Measurements from ENCODE around the gene POLH.

POLH gene

DNA sequence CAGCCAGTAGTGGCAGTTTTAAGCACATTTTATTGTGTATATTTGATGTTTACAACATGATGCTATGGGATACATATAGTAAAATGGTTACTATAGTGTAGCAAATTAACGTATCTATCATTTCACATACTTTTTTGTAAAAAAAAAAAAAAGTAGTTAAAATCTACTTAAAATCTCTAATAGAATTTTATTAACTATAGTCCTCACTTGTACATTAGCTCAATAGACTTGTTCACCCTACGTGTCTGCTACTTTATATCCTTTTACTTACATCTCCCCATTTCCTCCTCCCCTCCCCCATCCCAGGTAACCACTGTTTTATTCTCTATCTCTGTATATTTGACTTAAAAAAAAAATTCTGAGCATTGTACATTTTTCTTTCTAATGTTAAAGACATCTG, 30.0 kb downstream of the POLH start:
- no peak for DNase-seq (ENCODE audit: low spot score)

DNA sequence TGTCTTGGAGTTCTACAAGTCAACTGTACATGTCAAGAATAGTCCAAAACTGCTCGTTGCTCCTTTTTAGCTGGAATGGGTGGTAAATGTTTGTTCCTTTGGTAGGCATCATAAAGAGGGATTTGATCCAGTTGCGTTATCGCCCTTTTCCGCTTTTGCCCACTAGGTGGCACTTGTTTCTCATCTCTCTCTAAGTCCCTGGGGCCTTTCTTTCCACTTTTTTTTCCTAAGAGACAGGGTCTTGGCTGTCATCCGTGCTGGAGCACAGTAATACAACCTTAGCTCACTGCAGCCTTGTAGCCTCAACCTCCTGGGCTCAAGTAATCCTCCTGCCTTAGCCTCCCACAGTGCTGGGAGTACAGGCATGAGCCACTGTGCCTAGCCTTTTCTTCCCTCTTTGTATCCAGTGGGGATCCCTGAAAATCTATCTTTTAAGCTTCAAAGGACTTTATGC, 32.4 kb downstream of the POLH start:
- DNase-seq (ENCODE audit: low spot score) = peak; percentile 68

DNA sequence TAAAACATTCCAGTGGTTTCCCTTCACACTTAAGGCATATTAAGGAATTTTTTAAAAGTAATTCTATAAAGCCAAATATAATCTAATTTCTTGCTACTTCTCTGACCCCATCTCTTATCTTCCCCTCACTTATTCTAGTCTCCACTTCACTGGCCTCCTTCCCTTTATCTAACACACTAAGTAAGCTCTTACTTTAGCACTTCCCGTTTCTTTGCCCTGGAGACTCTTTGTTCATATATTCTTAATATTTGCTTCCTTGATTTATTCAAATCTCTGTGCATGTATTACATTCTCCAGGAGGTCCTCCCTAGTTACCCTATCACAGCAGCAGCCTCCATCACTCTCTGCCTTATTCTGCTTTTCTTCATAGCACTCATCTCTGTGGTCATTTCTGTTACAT, 32.8 kb downstream of the POLH start:
- DNase-seq (ENCODE audit: low spot score) = no peak

DNA sequence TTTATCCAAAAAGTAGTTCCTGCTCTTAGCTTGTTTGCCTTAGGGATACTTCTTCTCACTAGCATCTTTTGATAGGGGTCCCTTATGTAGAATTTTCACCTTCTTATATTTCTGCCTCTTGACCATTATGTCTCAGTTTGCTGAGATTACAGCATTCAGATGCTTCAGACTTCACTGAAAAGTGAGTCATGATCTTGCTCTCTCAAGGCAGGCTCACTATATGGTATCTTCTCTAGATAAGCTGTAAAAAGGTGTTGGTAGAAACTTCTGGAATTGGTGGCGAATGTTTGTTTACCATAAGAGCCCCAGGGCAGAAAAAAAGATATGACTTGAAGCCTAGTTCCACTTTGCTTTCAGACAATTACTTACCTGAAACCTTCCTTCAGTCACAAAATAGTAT, 33.4 kb downstream of the POLH start:
- DNase-seq (ENCODE audit: low spot score) = no peak

DNA sequence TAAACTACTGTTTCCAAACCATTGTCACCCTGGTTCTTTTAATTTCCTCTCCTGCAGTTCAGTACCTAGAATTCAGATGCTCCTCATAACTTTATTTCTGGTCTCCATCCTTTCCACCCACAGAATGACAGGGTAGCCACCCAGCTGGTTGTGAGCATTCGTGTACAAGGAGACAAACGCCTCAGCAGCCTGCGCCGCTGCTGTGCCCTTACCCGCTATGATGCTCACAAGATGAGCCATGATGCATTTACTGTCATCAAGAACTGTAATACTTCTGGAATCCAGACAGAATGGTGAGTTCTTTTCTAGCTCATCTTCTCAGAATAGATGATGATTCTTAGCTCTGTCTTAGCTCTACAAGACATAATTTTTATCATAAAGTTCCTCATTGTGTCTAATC, 34.4 kb downstream of the POLH start:
- no peak for DNase-seq (ENCODE audit: low spot score)

DNA sequence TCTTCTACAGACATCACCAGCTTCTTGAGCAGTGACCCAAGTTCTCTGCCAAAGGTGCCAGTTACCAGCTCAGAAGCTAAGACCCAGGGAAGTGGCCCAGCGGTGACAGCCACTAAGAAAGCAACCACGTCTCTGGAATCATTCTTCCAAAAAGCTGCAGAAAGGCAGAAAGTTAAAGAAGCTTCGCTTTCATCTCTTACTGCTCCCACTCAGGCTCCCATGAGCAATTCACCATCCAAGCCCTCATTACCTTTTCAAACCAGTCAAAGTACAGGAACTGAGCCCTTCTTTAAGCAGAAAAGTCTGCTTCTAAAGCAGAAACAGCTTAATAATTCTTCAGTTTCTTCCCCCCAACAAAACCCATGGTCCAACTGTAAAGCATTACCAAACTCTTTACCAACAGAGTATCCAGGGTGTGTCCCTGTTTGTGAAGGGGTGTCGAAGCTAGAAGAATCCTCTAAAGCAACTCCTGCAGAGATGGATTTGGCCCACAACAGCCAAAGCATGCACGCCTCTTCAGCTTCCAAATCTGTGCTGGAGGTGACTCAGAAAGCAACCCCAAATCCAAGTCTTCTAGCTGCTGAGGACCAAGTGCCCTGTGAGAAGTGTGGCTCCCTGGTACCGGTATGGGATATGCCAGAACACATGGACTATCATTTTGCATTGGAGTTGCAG, 37.9 kb downstream of the POLH start:
- DNase-seq (ENCODE audit: low spot score) = no peak

DNA sequence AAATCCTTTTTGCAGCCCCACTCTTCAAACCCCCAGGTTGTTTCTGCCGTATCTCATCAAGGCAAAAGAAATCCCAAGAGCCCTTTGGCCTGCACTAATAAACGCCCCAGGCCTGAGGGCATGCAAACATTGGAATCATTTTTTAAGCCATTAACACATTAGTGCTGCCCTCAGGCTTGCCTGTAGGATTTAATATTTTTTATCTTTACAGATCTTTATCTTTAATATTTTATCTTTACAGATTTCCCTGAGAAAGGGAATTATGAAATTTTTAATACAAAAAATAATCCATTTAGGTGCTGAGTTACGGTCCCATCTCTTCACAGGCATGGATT, 38.4 kb downstream of the POLH start:
- no peak for DNase-seq (ENCODE audit: low spot score)

DNA sequence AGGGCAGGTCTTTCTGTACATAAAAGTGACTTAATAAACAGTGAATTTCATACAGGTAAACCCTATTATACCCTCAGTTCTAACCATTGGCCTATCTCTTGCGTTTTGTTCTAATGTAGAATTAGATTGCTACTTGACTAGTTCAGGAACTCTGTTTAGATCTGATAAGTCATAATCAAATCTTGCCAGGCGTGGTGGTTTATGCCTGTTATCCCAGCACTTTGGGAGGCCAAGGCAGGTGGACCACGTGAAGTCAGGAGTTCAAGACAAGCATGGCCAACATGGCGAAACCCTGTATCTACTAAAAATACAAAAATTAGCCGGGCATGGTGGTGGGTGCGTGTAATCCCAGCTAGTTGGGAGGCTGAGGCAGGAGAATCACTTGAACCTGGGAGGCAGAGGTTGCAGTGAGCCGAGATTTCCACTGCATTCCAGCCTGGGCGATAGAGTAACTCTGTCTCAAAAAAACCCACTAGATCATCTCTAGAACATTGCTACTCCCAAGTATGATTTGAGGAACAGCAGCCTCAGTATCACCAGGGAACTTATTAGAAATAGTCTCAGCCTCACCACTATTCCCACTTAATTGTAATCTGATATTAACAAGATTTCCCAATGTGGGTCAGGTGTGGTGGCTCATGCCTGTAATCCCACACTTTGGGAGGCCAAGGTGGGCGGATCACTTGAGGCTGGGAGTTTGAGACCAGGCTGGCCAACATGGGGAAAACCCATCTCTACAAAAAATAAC, 40.9 kb downstream of the POLH start:
- DNase-seq (ENCODE audit: low spot score) = no peak

DNA sequence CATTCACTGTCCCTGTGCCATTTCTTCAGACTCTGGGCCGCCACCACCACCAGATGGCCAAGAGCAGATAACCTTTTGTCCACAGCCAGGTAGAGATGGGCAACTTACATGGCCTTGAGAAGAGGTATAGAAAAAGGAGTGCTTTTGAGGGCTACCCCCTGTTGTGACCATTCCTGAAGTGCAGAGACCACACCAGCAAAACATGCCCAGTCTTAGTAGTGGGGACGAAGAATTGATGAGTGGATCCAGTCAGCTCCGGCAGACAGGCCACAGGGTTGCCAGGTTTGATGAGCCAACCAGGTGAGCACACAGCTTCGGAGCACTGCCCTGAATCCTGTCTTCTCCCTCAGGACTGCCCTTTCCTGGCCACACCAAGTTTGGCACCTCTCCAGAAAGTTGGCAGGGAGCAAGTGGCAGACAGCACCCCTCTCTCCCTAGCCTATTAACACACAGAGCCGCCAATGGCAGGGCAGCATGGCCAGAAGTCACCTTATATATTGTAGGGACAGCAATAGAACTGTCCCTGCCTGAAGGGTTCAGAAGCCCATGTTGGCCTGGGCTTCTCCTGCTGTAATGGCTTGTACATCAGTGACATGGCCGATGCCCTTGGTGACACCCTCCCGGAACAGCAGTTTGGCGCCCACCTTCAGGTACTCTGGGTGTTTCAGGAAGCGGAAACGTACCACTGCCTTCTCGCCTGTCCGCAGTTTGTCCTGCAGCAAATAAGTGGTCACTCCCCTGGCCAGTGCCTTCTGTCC, 45.3 kb downstream of the POLH start:
- no peak for DNase-seq (ENCODE audit: low spot score)

DNA sequence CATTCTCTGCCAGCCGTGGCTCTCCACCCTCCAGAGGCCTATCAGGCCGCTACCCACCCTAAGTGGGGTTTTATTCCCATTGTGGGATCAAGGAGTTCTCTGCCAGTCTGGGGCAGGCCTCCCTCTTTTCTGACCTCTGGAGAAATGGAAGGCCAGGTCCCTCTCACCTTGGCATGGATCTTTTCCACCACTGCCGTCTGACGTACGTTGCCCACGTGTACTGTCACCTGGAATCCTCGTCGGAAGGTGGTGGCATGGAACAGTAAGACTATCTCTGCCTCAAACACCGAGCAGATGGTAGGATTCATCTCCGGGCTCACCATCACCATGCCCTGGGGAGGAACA, 45.8 kb downstream of the POLH start:
- DNase-seq (ENCODE audit: low spot score) = no peak

DNA sequence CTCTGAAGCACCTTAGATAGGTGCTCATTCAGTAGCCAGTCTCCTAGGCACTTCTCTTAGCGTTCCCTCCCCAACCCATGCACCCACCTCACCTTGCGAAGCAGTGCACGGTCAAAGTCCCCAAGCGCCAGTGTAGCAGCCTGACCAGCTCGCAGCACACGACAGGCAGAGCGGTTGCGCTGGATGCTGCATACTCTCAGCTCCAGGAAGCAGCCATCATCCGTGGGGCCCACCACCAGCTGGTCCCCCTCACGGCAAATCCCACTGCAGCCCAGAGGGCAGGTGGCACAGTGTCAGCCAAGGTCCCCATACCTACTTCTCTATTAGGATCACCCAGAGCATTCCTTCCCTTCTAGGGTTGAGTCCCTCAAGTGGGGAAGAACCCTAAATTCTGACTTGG, 46.6 kb downstream of the POLH start:
- no peak for DNase-seq (ENCODE audit: low spot score)

DNA sequence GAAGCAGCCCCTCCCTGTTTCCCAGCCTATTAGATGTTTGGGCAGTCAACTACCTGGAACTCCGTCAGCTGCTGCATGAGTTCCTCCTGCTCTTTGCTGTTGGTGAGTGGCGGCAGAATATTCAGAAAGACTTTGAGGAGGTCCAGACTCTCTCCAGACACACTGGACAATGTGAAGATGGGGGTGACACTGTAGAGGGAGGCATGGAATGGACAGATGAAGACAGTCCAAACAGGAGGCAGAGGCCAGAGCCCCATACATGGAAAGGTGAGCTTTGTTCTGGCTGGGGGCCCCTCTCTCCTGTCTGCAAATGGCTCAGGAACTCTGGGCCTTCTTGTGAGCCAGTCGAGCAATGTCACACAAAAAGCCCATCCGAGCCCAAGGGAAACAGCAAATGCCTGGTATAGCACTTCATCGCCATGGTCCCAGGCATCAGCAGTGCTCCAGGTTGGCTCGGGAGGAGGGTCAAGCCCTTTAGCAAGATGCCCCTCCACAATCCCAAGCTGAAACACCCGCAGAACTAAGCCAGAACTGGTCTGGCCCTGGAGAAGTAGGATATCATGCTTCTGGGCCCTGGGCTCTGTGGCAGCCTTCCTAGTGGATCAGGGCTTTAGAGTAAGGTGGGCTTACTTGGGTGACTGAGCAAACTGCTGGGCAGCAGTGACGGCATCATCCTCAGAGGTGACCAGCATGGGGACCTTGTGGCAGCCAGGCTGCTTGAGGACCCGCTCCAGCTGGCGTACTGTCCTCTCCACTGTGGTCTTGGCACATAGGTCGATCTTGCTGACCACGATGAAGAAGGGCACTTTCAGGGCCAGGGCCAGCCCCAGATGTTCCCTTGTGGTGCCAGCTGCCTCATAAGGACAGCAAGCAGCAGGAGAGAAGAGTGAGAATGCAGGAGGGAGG, 48.1 kb downstream of the POLH start:
- no peak for DNase-seq (ENCODE audit: low spot score)

DNA sequence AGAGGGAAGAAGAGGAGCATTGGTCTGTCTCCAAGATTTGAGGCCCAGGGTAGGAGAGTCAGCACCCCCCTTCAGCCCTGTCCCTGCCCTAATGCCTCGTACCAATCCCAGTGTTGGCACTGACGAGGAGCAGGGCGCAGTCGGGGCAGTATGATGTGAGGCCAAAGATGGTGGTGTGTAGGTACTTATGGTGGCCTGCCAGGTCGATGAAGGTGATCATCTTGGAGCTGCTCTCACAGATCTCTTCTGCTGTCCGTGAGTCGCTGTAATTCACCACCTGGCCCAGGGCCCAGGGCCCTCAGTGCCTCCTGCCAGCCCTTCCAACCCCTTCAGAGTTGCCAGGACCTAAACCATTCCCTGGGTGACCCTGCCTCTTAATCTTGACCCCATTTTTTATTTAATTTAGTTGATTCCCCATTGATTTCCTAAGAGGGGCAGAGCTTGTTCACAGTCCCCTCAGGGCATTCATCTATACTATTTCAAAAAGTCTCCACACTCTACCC, 48.9 kb downstream of the POLH start:
- no peak for DNase-seq (ENCODE audit: low spot score)

DNA sequence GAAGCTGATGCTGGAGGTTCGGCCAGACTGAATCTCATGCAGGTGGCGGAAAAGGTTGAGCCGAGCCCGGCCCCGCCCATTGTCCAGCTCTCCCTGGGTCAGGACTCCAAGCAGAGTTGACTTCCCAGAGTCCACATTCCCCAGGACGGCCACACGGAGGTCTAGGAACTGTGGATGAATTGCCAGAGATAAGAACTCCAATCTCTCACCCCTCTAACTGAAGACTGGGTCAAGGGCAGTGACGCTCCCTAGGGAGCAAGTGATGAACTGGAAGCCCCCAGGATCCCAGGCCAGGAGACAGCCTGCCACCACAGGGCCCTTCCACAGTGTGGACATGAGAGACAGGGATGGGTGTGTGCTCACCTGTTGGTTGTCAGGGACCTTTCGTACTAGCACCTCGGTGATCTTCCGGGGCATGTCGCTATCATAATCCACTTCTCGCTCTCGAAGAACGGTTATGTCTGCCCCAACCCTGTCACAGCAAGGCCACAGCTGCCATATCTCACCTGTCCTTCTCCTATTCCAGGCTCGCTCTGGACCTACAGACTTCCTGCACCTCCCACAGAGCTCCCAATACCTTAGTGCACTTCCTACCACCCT, 49.5 kb downstream of the POLH start:
- no peak for DNase-seq (ENCODE audit: low spot score)

DNA sequence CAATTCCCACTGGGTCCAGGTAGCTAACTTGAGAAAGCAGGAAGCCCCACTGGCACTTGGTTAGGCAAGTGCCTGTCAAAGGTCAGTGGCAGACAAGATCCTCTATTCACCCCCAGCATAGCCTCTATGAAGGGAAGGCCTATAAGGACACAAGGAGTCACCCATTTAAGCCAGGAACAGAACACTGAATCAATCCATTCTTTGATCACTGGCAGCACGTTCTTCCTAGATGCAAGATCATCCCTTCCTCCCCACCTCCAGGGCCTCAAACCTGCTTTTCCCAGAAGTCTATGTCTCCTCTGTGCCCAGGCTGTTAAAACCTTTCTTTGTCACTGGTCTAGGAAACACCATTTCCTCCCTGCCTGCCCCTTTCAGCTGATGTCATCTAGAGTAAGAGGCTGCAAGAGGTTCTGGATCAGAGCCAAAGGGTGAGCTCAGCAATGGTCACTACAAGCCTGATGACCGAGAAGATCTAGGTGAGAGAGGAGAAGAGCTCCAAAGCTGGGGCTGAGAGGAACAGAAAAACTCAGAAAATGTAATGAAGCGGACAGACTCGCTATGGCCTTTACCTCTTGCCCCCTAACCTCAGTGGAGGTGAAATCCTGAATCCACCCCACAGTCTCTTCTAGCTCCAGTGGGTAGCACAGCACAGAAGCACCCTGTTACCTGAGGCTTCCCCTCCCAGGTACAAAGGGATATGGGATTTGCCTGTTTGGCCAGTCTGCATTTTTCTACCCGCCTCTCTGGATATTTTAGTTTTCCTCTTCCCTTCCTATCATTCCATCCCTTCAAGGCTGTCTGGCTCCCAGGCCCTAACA, 51.2 kb downstream of the POLH start:
- peak; percentile 34 for DNase-seq (ENCODE audit: low spot score)

DNA sequence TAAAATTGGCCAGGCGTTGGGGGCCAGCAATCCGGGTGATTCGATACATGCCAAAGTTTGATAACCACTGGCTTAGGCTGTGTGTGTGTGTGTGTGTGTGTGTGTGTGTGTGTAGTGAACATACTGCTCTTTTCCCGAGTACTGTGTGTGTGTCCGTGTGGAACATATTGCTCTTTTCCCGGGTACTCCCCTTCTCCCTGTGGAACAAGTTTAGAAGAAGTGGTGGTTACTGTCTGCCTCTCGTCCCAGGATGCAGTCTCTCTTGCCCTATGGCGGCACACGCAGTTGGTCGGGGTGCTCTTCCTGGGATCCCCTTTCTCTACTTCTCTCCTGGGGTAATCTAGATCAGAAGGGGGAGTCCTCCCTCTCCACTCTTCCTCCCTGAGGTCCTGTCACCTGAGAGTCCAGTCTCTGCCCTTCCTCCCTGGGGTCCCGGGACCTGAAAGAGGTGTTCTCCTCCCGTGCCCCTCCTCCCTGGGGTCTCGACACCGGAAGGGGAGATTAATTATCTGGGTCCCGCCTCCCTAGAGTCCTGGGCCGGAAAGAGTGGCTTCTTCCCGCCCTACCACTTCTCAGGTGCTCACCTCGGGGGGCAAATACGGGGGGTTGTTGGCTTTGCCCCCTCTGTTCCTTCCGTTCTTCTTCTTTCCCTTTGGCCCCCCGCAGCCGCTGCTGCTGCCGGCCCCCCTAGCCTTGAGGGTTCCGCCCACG, 52.6 kb downstream of the POLH start:
- DNase-seq (ENCODE audit: low spot score) = peak; percentile 79

DNA sequence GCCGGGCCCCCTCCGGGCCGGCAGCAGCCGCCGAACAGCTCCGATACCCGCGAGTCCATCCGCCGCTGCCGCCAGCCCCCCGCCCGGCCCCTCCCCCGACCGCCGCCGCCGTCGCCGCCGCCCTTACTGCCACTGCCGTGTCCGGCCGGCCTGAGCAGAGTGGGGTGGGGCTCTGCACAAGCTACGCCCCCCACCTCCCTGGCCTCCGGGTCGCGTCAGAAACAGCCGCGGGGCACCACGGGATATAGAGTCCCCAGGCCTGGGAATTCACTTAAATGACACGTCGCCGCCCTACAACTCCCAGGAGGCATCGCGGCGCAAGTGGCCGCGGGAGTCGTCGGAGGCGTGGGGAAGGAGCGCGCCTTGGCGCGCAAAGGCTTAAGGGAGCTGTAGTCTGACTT, 53.1 kb downstream of the POLH start, which contains the start of gene GTPBP2:
TSS of gene GTPBP2 (minus strand) at position 161 of the 401 bp plus-strand sequence. CDS start at position 59, 102 bp downstream.
- peak; percentile 99 for DNase-seq (ENCODE audit: low spot score)

DNA sequence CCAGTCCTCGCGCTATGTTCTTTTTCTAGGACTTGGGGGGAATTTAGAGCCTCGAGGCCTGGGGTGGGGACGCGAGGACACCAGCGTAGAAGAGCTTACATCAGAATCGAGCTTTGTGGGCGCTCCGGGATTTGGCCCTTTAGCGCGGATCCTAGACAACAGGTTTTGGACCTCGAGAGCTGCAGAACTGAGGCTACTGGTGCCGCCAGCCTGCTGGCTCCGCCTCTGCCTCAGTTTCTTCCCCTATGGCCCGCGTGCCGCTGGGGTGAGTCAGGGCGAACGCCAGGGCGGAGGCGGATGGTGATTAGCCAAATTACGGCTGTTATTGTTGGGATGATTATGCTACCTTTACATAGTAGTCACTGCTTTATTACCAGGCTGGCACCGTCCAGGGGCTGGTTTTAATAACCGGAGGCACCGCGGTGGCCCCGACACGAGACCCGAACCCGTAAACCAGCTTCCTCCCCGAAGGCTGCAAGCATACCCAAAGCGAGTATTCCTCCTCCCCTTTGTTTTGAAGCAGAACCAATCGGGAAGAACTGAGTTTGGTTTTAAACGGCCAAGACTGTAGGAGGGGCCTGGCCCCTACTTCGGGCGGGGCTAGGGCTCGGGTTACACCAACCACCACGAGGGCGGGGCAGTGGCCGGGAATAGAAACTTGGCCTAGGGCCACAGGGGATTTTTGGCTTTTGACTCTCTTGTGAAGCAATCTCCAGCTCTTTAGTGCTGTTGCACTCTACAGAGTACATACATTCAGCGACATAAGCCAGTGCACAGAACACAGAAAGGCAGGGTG, 53.7 kb downstream of the POLH start:
- peak; percentile 99 for DNase-seq (ENCODE audit: low spot score)

DNA sequence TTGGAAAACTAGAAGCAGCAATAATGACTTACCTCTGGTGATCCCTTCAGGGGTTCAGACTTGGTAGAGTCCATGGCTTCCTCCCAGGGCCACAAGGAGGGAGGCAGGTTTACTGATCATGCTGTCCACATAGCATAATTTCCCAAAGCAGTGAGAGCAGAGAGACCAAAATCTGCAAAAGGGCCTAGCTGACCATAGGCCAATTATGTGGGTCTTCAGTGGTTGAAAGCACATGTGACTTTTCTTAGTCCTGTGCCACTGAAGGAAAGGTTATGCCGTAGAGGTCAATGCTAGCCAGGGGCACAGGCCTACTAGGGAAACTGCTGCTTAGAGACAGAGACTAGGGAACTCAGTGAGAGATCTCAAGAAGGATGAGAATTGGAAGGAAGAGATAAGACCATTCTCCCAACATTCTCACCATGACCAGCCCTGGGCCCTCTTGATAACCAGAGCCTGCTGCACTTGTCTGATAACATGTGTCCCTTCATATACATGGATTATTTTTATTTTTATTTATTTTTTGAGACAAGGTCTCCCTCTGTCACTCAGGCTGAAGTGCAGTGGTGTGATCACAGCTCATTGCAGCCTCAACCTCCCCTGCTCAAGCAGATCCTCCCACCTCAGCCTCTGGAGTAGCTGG, 55.1 kb downstream of the POLH start:
- DNase-seq (ENCODE audit: low spot score) = peak; percentile 31

Measured in NAMALWA (cell line).